Hepatocyte (in vitro differentiated cells): ENCODE measurements around the gene C3orf22. TPM values are rescaled to one million over a fixed set of nuclear protein-coding genes. Genes with fewer than 3 reads are reported as not detected.

ENCODE experiments used
- DNase-seq: peaks from one replicate; pipeline ENCODE4 v3.0.0-alpha.2; 2016; ENCODE audit warnings: low spot score
- H2AFZ ChIP-seq: fragments of 200-600 bp; sonication (generic); 2 replicates; pipeline ENCODE4 v1.6.0; 2016; ENCODE audit warnings: antibody characterized with exemption, mild to moderate bottlenecking
- H3K27ac ChIP-seq: fragments of 200-600 bp; sonication (generic); 2 replicates; pipeline ENCODE4 v1.5.1; 2016; ENCODE audit warnings: mild to moderate bottlenecking
- H3K27me3 ChIP-seq: fragments of 200-600 bp; sonication (generic); 2 replicates; pipeline ENCODE4 v1.6.1; 2016
- H3K36me3 ChIP-seq: fragments of 200-600 bp; sonication (generic); replicated peaks from 2 replicates; pipeline ENCODE4 v1.5.1; 2016; ENCODE audit warnings: low read depth; ENCODE audit not compliant: insufficient read depth
- H3K4me1 ChIP-seq: fragments of 200-600 bp; sonication (generic); 2 replicates; pipeline ENCODE4 v1.5.1; 2016; ENCODE audit warnings: mild to moderate bottlenecking, moderate library complexity; ENCODE audit not compliant: insufficient read depth
- H3K4me2 ChIP-seq: fragments of 200-600 bp; sonication (generic); 2 replicates; pipeline ENCODE4 v1.6.0; 2016
- H3K4me3 ChIP-seq: fragments of 200-600 bp; sonication (generic); 2 replicates; pipeline ENCODE4 v1.5.1; 2016; ENCODE audit warnings: mild to moderate bottlenecking
- H3K79me2 ChIP-seq: fragments of 200-600 bp; sonication (generic); 2 replicates; pipeline ENCODE4 v1.6.0; 2017; ENCODE audit warnings: mild to moderate bottlenecking
- H3K9me2 ChIP-seq: fragments of 200-600 bp; sonication (generic); replicated peaks from 2 replicates; pipeline ENCODE4 v1.6.0; 2017; ENCODE audit warnings: mild to moderate bottlenecking; ENCODE audit not compliant: insufficient read depth
- H3K9me3 ChIP-seq: fragments of 200-600 bp; sonication (generic); 2 replicates; pipeline ENCODE4 v1.5.1; 2016; ENCODE audit warnings: low read depth, mild to moderate bottlenecking
- H4K20me1 ChIP-seq: fragments of 200-600 bp; sonication (generic); 2 replicates; pipeline ENCODE4 v1.6.0; 2016; ENCODE audit warnings: mild to moderate bottlenecking; ENCODE audit not compliant: insufficient read depth, poor library complexity, severe bottlenecking
- EZH2 ChIP-seq: fragments of 200-600 bp; sonication (generic); IDR thresholded peaks from 2 replicates; pipeline ENCODE4 v1.6.1; 2016; ENCODE audit warnings: antibody characterized with exemption, mild to moderate bottlenecking, borderline replicate concordance
- EZH2phosphoT487 ChIP-seq: fragments of 200-600 bp; sonication (generic); IDR thresholded peaks from one replicate; pipeline ENCODE4 v1.6.1; 2018; ENCODE audit warnings: antibody characterized with exemption, mild to moderate bottlenecking, low read depth, moderate library complexity; ENCODE audit not compliant: unreplicated experiment, severe bottlenecking
- WGBS: methylation state at CpG from one replicate; pipeline ENCODE4 v1.1.6; 2016; ENCODE audit warnings: low lambda C conversion rate; ENCODE audit errors: missing lambda C conversion rate; 5-methylcytosine and 5-hydroxymethylcytosine counted together
- polyA plus RNA-seq: library from polyadenylated mRNA; unstranded; fragments of >200 nt; fragmentation: Nextera tagmentation; extraction: Ambion mirVana; gene quantifications from 2 replicates; pipeline ENCODE4 v1.2.1, GENCODE V29; 2016
- total RNA-seq: library from RNA; depleted of rRNA; stranded (reverse); fragments of >200 nt; gene quantifications from 2 replicates; pipeline ENCODE4 v1.2.3, GENCODE V29; 2014
- TF ChIP-seq, protein P1 (sequence below): fragments of 200-600 bp; sonication (generic); IDR thresholded peaks from 2 replicates; pipeline ENCODE4 v1.5.1; 2016; ENCODE audit warnings: antibody characterized with exemption, mild to moderate bottlenecking; ENCODE audit not compliant: poor library complexity

C3orf22 gene
- total and polyA plus RNA-seq, 2 experiments from 2014 or later: not detected

DNA sequence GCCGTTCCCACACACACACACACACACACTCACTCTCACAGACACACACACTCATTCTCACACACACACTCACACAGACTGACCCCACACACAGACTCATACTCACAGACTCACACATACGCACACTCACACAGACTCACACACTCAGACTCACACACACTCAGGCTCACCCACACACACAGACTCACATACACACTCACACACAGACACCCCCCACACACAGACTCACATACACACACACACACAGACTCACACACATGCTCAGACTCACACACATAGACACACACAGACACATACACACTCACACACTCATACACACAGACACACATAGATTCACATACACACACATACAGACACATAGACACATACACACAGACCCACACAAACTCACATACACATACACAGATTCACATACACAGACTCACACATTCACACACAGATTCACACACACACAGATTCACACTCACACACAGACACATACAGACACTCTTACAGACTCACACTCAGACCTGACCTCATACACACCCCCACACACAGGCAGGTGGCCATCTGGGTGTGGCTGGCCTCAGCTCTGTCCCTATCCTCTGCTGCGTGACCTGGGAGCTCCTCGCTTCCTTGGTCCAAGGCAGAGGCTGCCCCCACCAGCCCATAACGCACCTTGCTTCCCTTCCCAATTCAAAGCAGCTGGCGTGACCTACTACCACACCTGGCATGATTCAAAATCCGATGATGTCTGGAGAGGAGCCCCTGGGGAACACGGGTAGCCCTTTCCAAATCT lies 1.9 kb downstream of the C3orf22 start:
- Histone ChIP-seq H3K27me3 (no peaks in the 10 kb centered on the region), H3K4me2 (no peak overlapping the region), H3K9me3 (no peaks in the 10 kb centered on the region), H3K4me1 (no peaks in the 10 kb centered on the region), H3K4me3 (no peak overlapping the region), H3K79me2 (no peaks in the 10 kb centered on the region), H2AFZ (no peak overlapping the region), H3K9me2 (no peaks in the 10 kb centered on the region), H3K36me3 (no peaks in the 10 kb centered on the region), H3K27ac (no peak overlapping the region), H4K20me1 (no peaks in the 10 kb centered on the region)
- 92% methylated on average over 8 of the region's 8 CpGs for WGBS
- no peak for TF ChIP-seq EZH2phosphoT487
- no peak for DNase-seq

DNA sequence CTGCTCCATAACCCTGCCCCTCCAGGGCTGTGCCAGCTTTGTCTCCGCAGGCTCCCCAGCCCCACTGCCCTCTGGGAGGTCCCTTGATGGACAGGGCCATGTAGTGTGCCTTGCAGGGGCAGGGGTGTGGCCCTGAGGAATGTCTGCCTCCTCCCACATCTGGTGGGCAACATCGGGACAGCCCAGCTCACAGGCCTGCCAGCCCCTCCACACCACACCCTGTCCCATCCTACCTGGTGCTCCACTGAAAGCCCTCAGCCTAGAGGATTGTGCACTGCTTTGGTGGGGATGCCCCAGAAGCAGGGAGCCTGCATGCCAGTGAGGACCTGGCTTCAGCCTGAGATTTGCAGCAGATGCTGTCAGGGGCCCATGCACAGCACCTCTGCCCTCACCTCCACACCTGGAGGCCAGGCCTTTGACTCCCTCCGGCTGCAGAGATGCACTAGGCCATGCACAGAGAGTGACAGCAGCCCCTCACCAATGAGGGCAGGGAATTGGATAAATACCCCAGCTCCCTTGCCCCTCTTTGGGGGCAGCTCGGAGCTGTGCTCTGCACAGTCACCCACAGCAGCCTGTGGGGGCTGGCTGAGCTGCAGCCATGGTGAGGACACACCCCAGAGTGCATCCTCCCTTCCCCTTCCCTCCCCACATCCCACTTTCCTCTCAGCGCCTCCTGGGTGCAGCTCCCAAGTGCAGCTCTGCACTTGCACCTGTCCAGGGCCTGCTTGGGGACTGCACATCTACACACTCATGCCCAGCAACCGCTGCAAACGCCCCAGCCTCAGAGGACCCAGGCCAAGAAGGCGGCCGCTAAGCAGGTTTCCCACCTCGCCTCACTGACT lies 2.7 kb downstream of the C3orf22 start:
- 89% methylated on average over 10 of the region's 10 CpGs for WGBS
- Histone ChIP-seq H4K20me1 (no peaks in the 10 kb centered on the region), H3K27ac (no peak overlapping the region), H3K27me3 (no peaks in the 10 kb centered on the region), H3K4me3 (no peak overlapping the region), H3K4me2 (no peak overlapping the region), H3K9me2 (no peaks in the 10 kb centered on the region), H3K9me3 (no peaks in the 10 kb centered on the region), H2AFZ (no peak overlapping the region), H3K36me3 (no peaks in the 10 kb centered on the region), H3K4me1 (no peaks in the 10 kb centered on the region), H3K79me2 (no peaks in the 10 kb centered on the region)
- TF ChIP-seq, protein P1, sequence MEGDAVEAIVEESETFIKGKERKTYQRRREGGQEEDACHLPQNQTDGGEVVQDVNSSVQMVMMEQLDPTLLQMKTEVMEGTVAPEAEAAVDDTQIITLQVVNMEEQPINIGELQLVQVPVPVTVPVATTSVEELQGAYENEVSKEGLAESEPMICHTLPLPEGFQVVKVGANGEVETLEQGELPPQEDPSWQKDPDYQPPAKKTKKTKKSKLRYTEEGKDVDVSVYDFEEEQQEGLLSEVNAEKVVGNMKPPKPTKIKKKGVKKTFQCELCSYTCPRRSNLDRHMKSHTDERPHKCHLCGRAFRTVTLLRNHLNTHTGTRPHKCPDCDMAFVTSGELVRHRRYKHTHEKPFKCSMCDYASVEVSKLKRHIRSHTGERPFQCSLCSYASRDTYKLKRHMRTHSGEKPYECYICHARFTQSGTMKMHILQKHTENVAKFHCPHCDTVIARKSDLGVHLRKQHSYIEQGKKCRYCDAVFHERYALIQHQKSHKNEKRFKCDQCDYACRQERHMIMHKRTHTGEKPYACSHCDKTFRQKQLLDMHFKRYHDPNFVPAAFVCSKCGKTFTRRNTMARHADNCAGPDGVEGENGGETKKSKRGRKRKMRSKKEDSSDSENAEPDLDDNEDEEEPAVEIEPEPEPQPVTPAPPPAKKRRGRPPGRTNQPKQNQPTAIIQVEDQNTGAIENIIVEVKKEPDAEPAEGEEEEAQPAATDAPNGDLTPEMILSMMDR: no peak
- TF ChIP-seq EZH2 (no peak), EZH2phosphoT487 (no peak)
- DNase-seq: no peak

DNA sequence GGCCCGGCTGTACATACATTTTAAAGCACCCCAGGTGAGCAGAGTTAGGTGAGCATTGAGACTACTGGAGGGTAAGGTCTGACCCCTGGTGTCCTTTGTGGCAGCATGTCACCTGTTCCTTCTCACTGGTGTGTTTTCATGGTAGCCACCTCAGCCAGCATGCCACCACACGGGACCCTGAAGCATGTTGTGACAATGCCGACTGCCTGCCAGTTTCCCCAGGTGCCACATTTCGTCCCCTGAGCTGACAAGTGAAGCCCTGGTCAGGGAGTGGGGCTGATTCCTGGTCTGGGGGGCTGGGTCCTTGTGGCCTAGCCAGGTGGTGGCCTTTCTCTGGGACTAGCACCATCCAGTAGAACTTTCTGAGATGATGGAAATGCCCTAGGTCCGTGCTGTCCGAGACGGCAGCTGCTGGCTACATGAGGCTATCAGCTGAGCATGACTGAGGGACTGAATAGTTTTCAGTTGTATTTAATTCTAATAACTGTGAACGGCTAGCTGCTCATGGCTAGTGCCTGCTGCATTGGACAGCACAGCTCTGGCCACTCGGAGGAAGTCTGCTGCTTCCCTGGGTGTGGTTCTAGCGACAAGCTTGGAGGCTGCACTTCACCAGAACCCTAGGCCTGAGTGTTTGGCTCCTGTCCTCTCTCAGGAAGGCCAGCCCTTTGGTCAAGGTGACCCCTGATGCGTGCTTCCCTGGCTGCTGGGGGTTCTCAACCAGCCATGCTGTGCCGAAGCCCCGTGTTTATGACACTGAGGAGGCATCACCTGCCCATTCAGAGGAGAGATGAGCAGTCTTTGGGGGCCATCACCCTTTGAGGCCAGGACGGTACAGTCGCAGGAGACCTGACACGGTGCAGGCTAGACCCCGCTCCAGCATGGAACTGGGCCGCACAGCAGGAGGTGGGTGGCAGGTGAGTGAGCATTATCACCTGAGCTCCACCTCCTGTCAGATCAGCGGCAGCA lies 3.9 kb downstream of the C3orf22 start:
- Histone ChIP-seq H2AFZ (no peak overlapping the region), H3K27ac (no peak overlapping the region), H3K79me2 (no peaks in the 10 kb centered on the region), H3K9me3 (no peaks in the 10 kb centered on the region), H3K4me2 (no peak overlapping the region), H3K4me1 (no peaks in the 10 kb centered on the region), H3K4me3 (no peak overlapping the region), H3K36me3 (no peaks in the 10 kb centered on the region), H3K9me2 (no peaks in the 10 kb centered on the region), H3K27me3 (no peaks in the 10 kb centered on the region), H4K20me1 (no peaks in the 10 kb centered on the region)
- DNase-seq: no peak
- 88% methylated on average over 19 of the region's 19 CpGs for WGBS
- TF ChIP-seq EZH2 (no peak), EZH2phosphoT487 (no peak)
- TF ChIP-seq, protein P1: no peak
